BJ (cell line): Measurements from ENCODE around the gene DUSP7. TPM values are rescaled to one million over a fixed set of nuclear protein-coding genes. Genes with fewer than 3 reads are reported as not detected.

Experiments
- CTCF ChIA-PET: fragments of 350-600 bp; formaldehyde crosslinking; extraction: SDS; loops from one replicate; lab custom pipeline; 2021; ENCODE audit warnings: antibody characterized with exemption, inconsistent platforms; lab: Yijun Ruan, JAX
- POLR2A ChIA-PET: fragments of 300-600 bp; sonication (Branson Sonifier 250); formaldehyde crosslinking; extraction: SDS; loops from one replicate; lab custom pipeline; 2021; ENCODE audit warnings: antibody characterized with exemption; lab: Charles Lee
- DNase-seq: peaks from one replicate; pipeline ENCODE4 v3.0.0-alpha.2; 2011; ENCODE audit warnings: low read depth
- H3K27me3 ChIP-seq: 2 replicates; pipeline ENCODE4 v1.6.0; 2011; ENCODE audit warnings: low read length; ENCODE audit not compliant: control insufficient read depth, insufficient read depth
- H3K36me3 ChIP-seq: 2 replicates; pipeline ENCODE4 v1.5.1; 2011; ENCODE audit warnings: low read length; ENCODE audit not compliant: control insufficient read depth, insufficient read depth
- H3K4me3 ChIP-seq: 2 replicates; pipeline ENCODE4 v1.5.1; 2011; ENCODE audit warnings: low read depth, mild to moderate bottlenecking, control low read depth, low read length
- polyA minus RNA-seq: library from RNA; depleted of rRNA, polyadenylated mRNA; stranded (reverse); fragments of >200 nt; gene quantifications from 2 replicates; pipeline ENCODE4 v1.2.3, GENCODE V29; 2011; rRNA and poly(A)+ RNA removed
- polyA plus RNA-seq: library from polyadenylated mRNA; depleted of rRNA; stranded (reverse); fragments of >200 nt; gene quantifications from 2 replicates; pipeline ENCODE4 v1.2.3, GENCODE V29; 2011; rRNA removed
- TF ChIP-seq, protein P1 (sequence below): IDR thresholded peaks from 2 replicates; pipeline ENCODE4 v1.5.1; 2011; ENCODE audit warnings: low read depth, mild to moderate bottlenecking, control low read depth, inconsistent platforms, low read length, moderate library complexity; ENCODE audit not compliant: insufficient read depth

The DUSP7 gene, protein sequence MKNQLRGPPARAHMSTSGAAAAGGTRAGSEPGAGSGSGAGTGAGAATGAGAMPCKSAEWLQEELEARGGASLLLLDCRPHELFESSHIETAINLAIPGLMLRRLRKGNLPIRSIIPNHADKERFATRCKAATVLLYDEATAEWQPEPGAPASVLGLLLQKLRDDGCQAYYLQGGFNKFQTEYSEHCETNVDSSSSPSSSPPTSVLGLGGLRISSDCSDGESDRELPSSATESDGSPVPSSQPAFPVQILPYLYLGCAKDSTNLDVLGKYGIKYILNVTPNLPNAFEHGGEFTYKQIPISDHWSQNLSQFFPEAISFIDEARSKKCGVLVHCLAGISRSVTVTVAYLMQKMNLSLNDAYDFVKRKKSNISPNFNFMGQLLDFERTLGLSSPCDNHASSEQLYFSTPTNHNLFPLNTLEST
- polyA plus RNA-seq (25.7 and 37.0 TPM in 2 replicates), polyA minus RNA-seq (38.8 and 67.7 TPM in 2 replicates)

DNA sequence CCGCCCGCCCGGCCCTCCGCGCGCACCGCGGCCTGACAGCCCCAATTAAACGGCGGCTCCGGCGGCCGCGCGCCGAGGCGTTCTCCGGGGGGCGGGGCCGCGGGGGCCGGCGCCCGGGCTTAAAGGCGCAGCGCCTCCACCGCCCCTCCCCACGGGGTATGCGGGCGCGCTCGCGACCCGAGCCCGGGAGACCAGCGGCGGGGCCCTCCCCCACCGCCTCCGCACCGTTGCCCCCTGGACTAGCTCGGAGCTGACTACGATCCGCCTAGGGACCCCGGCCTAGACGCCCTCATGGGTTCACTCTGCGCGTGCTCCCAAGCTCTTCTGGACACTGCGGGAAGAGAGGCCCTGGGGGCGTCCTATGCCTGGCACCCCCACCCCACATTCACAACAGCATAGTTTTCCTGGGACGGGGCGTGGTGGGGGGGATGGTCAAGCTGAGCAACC is at the start of gene DUSP7:
TSS of gene DUSP7 (minus strand) at position 51 of the 447 bp plus-strand sequence. CDS start 205 bp downstream, outside the sequence.
- ChIA-PET CTCF (interaction anchor here (0.9 to 12.6 kb wide), 9 partner anchors 11 to 115 kb away, joined by 3 to 179 read pairs (median 5); partner anchors contain the start of genes ABHD14A, ABHD14B and RRP9), POLR2A (interaction anchor here (0.6 to 1.7 kb wide), 3 partner anchors 10 to 223 kb away, joined by 3 to 9 read pairs (median 5); no protein-coding TSS in a partner anchor)
- H3K4me3 ChIP-seq: peak within 1 kb of the TSS; percentile 94
- no peaks in the 10 kb centered on the region for H3K27me3 ChIP-seq
- no peak for DNase-seq
- H3K36me3 ChIP-seq: peaks cover 13% of the 10 kb centered on the region
- TF ChIP-seq, protein P1, sequence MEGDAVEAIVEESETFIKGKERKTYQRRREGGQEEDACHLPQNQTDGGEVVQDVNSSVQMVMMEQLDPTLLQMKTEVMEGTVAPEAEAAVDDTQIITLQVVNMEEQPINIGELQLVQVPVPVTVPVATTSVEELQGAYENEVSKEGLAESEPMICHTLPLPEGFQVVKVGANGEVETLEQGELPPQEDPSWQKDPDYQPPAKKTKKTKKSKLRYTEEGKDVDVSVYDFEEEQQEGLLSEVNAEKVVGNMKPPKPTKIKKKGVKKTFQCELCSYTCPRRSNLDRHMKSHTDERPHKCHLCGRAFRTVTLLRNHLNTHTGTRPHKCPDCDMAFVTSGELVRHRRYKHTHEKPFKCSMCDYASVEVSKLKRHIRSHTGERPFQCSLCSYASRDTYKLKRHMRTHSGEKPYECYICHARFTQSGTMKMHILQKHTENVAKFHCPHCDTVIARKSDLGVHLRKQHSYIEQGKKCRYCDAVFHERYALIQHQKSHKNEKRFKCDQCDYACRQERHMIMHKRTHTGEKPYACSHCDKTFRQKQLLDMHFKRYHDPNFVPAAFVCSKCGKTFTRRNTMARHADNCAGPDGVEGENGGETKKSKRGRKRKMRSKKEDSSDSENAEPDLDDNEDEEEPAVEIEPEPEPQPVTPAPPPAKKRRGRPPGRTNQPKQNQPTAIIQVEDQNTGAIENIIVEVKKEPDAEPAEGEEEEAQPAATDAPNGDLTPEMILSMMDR: no peak

DNA sequence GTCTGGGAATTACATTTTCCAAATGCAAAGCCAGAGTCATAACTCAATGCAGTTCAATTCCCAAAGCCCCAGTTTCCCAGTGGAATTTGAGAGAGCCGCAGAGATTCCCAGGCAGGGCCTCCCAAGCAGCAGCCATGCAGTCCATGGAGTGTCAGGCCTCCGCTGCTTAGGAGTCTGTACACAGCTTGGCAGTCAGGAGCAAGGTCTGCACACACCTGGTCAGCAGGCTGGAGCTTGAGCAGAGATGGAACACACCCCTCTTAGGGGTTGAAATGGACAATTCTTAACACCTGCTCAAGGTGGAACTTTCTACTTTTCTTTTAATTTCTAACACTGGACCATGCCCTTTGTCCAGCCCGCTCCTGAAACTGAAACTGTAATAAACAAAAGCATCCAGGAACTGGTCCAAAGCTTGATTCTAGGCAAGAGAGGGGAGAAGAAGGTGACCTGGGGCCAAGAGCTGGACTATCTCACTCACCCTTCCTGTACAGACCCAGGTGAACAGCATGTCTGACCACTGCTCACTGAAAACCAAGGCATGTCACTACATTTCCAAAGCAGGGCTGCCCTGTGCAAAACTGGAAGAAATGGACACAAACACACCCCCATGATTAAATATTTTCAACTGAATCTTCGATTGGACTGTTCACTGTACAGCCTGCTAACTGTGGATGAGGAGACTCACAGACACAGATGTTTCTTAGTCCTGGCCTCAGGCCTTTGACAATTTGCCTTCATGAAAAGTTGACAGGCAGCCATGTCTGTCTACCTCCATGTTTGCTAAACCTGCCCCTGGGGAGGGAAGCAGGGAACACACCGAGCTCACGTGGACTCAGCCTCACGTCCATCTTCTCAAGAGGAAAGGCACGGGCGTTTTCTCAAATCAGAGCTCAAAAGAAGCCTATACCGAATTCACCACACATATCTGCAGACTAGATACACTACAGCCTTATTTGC is 48.6 kb upstream of the DUSP7 start:
- TF ChIP-seq, protein P1: no peak
- no peak for DNase-seq
- CTCF ChIA-PET: interaction anchor here (0.8 kb wide), 1 partner anchor 27 kb away, joined by 3 read pairs; no protein-coding TSS in a partner anchor
- H3K36me3 ChIP-seq: no peaks in the 10 kb centered on the region
- POLR2A ChIA-PET: no interaction called here
- no peaks in the 10 kb centered on the region for H3K27me3 ChIP-seq
- H3K4me3 ChIP-seq: no peak overlapping the region

DNA sequence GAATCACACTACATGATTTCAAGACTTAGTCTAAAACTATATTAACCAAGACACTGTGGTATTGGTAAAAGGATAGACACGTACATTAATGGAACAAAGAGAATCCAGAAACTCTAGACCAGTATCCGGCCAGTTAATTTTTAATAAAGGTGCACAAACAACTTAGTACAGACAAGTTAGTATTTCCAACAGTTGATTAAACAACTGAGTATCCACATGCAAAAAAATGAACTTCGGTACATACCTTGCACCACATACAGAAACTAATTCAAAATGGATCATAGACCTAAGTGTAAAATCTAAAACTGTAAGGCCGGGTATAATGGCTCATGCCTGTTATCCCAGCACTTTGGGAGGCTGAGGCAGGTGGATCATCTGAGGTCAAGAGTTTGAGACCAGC is 46.6 kb upstream of the DUSP7 start:
- TF ChIP-seq, protein P1: no peak
- DNase-seq: no peak
- ChIA-PET CTCF (no interaction called here), POLR2A (no interaction called here)
- H3K27me3 ChIP-seq: no peaks in the 10 kb centered on the region
- H3K36me3 ChIP-seq: no peaks in the 10 kb centered on the region
- no peak overlapping the region for H3K4me3 ChIP-seq

DNA sequence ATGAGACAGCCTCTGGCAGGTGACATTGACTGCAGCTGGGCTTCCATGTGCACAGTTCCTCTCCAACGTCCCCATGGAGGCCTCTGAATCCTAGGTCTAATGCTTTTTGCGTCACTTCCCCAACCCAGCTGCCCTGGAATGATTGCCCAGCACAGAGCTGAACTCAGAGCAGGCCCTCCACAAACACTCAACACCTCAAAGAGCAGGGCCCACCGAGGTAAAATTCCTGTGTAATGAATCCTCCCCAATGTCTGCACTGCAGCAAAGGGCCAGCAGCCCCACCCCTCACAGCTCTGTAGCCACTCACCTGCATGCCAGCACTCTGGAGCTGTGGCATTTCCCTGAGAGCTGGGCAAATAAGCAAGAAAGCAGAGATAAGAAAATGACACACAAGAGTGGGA is 42.6 kb upstream of the DUSP7 start:
- TF ChIP-seq, protein P1: no peak
- POLR2A ChIA-PET: no interaction called here
- H3K4me3 ChIP-seq: no peak overlapping the region
- no peaks in the 10 kb centered on the region for H3K36me3 ChIP-seq
- no peaks in the 10 kb centered on the region for H3K27me3 ChIP-seq
- DNase-seq: no peak
- CTCF ChIA-PET: interaction anchor here (1.3 to 1.5 kb wide), 3 partner anchors 22 to 94 kb away, joined by 4 to 6 read pairs (median 4); no protein-coding TSS in a partner anchor
